Iris pigment epithelial cell (primary cell): Measurements from ENCODE around the gene PARVG.

Experiments
- DNase-seq: peaks from one replicate; pipeline ENCODE4 v3.0.0-alpha.2; 2011; ENCODE audit warnings: low read depth

The PARVG gene

DNA sequence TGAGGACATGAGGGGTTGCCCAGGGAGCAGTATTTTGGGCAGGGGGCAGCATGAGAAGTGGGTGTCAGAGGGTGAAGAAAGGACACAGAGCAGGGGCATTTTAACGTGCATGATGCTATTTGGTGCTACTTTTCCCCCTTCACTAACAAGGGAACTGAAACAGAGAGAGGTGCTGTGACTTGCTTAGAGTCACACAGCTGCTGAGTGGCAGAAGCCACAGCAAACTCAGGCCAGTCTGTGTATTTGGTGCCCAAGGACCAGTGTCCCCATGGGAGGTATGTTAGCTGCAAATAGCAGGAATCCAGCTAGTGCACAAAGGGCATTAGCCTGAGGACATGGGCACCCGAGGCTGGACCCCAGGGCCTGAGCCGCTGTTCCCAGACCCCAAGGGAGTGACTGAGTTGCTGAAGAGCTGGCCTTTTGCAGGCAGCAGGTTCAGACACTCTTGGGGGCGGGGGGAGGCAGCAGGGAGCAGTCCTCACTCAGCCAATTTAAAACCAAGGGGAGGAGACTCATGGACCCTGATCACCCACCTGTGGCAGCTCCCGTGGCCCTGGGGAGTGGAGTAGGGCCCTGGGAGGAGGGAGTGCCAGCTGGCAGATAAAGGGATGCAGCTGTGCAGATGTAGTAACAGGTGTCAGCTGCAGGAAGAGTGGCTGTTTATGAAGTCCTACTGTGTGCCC lies 14.6 kb downstream of the PARVG start:
- no peak for DNase-seq

DNA sequence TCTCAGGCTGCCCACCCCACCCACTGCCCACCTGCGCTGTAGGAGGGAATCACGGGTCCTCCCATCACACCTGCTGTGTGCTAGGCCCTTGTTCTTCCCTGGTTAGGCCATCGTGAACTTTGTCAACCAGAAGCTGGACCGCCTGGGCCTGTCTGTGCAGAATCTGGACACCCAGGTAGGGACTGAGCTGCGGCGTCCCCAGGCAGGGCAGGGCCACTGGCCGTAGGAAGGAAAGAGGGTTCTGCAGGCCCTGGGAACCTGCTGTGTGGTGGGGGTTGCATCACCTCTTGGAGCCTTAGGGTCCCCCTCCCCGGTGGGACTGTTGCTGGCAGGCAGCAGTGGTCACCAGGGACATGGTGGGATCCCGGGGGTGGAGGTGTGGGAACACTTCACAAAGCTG lies 15.5 kb downstream of the PARVG start:
- no peak for DNase-seq

DNA sequence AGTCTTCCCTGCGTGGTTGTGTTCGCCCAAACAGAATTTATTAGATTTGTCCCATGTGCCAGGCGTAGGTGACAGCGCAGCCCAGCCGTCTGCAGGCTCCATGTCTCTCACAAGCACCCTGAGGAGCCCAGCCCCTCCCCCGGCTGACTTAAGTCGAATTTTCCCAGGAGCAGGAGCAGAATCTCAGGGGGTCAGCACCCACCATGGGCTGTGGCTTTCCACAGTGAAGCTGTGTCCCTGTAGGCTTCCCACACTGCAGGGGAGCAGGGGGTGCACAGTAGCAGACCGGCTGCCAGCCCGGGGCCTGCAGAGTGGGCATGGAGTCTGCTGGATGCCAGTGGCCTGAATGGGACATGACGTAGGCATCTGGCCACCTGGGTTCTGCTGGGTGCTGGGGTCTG lies 16.0 kb downstream of the PARVG start:
- no peak for DNase-seq

GRCh38 chr22:44197271-44197670 lies 16.5 kb downstream of the PARVG start:
- no peak for DNase-seq

DNA sequence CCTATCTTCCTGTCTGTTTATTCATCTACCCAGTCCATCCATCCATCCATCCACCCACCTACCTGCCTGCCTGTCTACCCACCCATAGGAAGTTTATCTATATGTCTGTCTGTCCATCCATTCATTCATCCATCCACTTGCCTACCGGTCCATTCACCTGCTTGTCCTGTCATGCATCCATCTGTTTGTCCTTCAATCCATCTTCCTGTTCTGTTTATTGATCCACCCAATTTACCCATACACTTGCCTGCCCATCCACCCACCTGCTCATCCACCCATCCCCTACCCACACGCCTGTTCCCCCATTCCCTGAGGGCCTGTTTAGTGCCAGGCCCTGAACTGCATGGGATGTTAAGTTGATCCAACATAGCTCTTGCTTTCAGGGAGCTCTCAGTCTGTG lies 18.4 kb downstream of the PARVG start:
- DNase-seq: no peak

DNA sequence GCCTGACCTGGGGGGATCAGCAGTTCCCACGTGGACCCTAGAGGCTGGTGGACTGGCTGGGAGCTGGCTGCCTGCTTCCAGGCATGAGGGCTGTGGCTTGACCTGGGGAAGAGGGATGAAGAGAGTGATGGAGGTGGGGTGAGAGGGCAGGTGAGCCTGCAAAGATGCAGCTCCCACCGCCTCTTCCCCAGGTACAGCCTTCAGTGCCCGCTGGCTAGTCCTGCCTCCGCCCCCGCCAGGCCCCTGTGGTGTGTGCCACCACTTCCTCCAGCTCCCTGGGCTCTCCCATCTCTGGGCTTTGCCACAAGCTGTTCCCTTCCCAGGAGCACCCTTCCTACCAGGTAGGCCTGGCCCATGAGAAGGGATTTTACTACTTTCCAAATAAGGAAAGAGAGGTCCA lies 19.1 kb downstream of the PARVG start:
- no peak for DNase-seq

GRCh38 chr22:44200451-44200850 lies 19.7 kb downstream of the PARVG start:
- DNase-seq: no peak

GRCh38 chr22:44200855-44201550 lies 20.3 kb downstream of the PARVG start:
- DNase-seq: no peak

DNA sequence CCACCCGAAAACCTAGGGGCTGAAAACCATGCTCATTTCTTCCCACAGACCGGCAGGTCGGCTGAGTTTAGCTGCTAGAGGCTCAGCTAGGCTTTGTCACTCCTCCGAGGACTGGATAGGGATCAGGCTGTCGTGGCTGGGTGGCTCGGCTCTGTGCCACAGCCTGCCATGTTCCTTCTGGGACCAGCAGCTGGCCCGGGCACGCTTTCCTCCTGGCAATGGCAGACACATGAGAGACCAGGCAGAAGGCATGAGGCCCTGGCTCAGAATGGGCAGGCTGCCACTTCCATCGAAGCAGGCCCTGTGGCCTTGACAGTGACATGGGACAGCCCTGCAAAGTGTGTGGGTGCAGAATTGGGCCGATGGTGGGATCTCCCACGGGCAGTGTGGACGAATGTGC lies 20.9 kb downstream of the PARVG start:
- DNase-seq: no peak

DNA sequence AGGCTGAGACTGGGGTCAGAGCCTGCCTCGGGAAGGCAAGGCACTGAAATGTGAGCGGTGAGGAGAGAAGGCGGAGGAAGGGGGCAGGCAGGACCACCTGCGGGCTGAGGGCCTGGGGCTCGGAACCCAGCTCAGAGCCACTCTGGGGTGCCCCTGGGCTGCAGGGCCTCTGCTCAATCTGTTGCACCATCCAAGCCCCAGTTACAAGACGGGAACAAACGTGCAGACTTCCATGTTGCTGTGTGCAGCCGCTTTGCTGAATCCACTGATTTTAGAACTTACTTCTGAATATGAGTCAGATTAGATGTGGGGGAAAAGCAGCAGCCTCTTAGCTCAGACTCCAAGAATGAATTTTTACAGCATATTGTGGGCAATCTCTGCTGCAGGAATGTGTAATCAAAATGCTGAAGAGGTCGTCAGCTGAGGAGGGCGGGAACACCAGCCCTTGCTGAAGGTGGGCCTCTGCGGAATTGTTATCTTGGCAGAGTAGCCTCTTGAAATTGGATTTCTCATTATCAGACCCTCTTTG lies 21.6 kb downstream of the PARVG start:
- DNase-seq: peak; percentile 60

DNA sequence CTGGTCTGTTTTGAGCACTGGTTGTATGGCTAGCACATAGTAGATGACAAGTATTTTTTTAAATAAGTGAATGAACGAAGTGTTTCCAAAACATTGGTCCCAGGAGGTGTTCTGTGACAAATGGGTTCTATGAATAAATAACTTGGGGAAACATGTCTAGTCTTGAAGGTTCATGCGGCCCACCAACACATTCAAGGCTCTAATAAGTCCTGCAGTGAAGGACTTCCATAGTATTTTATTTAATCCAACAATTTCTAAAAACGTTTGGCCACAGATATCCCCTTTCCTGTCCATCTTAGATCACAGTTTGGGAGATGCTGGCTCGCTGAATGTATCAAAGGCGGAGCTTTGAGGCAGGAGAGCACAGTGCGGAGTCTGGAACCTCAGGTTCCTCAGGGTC lies 22.5 kb downstream of the PARVG start:
- no peak for DNase-seq

DNA sequence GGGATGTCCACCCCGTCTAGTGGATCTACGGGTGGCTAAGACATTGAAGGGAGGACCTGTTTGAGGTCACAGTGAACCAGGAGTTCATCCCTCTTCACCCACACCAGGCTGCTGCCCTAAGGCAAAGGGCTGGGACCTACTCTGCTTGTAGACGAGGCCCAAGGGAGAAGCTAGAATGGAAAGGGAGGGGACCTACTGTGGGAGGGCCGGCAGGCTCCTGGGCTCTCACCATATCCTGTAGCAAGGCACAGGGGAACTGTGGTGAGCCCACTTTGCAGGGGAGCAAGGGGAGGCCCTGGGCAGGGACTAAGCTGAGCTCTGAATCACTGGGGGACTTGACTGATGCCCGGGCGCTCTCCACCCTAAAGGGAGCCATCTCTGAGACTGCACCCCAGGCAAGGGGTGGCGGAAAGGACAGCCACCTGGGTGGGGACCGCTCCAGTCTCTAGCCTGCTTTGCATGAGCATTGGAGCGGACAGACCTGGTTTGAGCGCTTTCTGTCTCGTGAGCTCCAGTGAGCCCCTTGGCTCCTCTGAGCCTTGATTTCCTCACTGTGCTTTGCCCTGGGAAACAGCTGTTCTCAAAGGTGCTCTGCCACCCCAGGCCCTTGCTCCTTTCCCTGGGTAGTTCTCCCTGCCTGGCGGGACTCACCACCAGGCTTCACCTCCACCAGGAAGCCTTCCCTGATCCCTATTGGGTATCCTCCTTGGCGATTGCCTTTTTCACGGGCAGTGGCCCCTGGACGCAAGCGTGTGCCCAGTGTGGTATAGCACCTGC lies 24.2 kb downstream of the PARVG start:
- no peak for DNase-seq

- no peak for DNase-seq
These were observed 25.0 kb downstream of the PARVG start for GRCh38 chr22:44205516-44206329.

DNA sequence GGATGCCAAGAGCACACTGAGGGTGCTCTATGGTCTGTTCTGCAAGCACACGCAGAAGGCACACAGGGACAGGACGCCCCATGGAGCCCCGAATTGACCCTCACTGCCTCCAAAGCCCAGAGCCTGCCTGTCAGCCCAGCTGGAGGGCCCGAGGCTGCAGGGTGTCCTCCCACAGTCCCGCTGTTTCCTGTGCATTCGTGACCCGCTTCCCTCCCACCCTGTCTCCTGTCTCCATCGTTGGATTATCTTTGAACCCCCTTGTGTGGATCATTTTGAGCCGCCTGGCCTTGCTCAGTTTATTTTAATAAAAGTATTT lies 25.6 kb downstream of the PARVG start:
- DNase-seq: no peak

DNA sequence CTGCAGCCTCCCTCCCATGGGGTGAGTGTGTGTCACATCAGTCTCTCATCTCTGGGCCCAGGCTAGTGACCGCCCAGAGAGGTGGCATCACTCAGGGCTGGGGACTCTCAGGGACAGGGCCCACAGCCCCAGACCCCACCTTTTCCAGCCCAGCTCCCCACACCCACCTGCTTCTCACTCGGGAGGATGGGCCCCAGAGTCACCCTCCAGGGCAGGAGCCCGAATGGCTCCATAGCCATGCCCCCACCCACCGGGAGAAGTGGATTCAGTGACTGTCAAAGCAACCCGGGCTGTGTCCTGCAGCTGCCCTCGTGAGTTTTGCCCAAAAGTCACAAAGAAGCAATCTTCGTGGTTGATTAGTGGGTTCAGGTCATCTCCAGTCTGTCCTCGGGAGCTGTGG lies 26.0 kb downstream of the PARVG start:
- no peak for DNase-seq

GRCh38 chr22:44207173-44207980 lies 26.7 kb downstream of the PARVG start:
- no peak for DNase-seq

DNA sequence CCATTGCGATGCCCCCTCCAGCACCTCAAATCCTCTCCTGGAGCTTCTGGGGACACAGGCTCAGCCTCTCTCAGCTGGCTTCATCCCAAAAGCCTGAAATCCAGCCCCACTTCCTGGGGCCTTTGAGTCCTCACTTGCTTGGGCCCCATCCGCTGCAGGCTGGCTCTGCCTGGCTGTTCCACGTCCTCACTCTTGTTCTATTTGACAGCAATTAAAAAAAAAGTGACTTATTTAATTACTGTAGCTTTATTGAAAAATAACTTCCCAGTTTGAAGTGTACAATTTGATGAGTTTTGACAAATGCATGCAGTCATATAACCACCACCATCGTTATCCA lies 27.2 kb downstream of the PARVG start:
- DNase-seq: no peak

- no peak for DNase-seq
These were observed 28.6 kb downstream of the PARVG start for GRCh38 chr22:44209343-44209742.

DNA sequence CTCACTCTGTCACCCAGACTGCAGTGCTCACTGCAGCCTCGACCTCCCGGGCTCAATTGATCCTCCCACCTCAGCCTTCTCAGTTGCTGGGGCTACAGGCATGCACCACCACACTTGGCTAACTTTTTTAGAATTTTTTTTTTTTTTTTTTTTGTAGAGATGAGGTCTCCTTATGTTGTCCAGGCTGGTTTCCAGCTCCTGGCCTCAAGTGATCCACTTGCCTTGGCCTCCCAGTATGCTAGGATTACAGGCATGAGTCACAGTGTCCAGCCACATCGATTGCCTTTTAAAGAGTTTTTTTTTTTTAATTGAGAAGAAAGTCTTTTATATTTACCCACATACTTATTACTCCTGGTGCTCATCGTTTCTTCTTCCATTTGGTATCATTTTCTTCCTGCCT lies 30.0 kb downstream of the PARVG start:
- peak; percentile 26 for DNase-seq

GRCh38 chr22:44211256-44211945 lies 30.7 kb downstream of the PARVG start:
- DNase-seq: no peak
